Naive thymus-derived CD4-positive, alpha-beta T cell (primary cell): Measurements from ENCODE around the gene LIPI. TPM values are rescaled to one million over a fixed set of nuclear protein-coding genes. Genes with fewer than 3 reads are reported as not detected.
"Not testable (repeated sequence)": the region's sequence is repeated elsewhere in the genome, so short reads cannot be mapped to it uniquely, and the experiment has no call there.

Source experiments
- ATAC-seq: fragments of 150-1000 bp; cut with Tn5 transposase; 2 replicates; pipeline ENCODE4 v1.10.0; 2021; ENCODE audit warnings: mild to moderate bottlenecking, moderate library complexity
- CTCF ChIA-PET: fragments of 350-600 bp; sonication (Branson Sonifier 250); formaldehyde crosslinking; loops from one replicate; lab custom pipeline; 2021; ENCODE audit warnings: antibody characterized with exemption; lab: Charles Lee
- POLR2A ChIA-PET: fragments of 350-600 bp; sonication (Branson Sonifier 250); formaldehyde crosslinking; loops from one replicate; lab custom pipeline; 2021; ENCODE audit warnings: antibody characterized with exemption, inconsistent platforms; lab: Charles Lee
- DNase-seq, 9 donors: peaks; one replicate each; pipeline versions ENCODE4 v3.0.0 to v3.0.0-alpha.2; 2020 to 2022; ENCODE audit warnings: mixed read lengths in 1 of 9
- H3K27ac ChIP-seq: one replicate; pipeline ENCODE4 v1.7.0; 2013; ENCODE audit warnings: mild to moderate bottlenecking, low read depth, low read length, moderate library complexity
- H3K27me3 ChIP-seq, 2 donors: one replicate each; pipeline ENCODE4 v1.7.0; 2013; ENCODE audit warnings: low read length in 2 of 2, mild to moderate bottlenecking in 2 of 2, moderate library complexity in 2 of 2; ENCODE audit not compliant: control insufficient read depth in 2 of 2, insufficient read depth in 2 of 2
- H3K36me3 ChIP-seq, 3 experiments: 1 replicate in 2 of 3; 2 replicates in 1 of 3; pipeline ENCODE4 v1.7.0; 2013; ENCODE audit warnings: low read length in 3 of 3, mild to moderate bottlenecking in 3 of 3, moderate library complexity in 1 of 3; ENCODE audit not compliant: insufficient read depth in 3 of 3, control insufficient read depth in 2 of 3
- H3K4me1 ChIP-seq, 2 donors: one replicate each; pipeline ENCODE4 v1.7.0; 2013; ENCODE audit warnings: low read length in 2 of 2, mild to moderate bottlenecking in 2 of 2, moderate library complexity in 1 of 2; ENCODE audit not compliant: control insufficient read depth in 2 of 2, insufficient read depth in 2 of 2
- H3K4me3 ChIP-seq: 2 replicates; pipeline ENCODE4 v1.7.0; 2013; ENCODE audit warnings: mild to moderate bottlenecking, low read length
- H3K9me3 ChIP-seq, 3 experiments: 1 replicate in 2 of 3; 2 replicates in 1 of 3; pipeline ENCODE4 v1.7.0; 2013; ENCODE audit warnings: low read length in 3 of 3; ENCODE audit not compliant: control insufficient read depth in 2 of 3
- H3K27ac Mint-ChIP-seq, 9 donors: one replicate each; pipeline ENCODE4 v1.8.0; 2020 to 2022; ENCODE audit warnings: mixed read lengths in 9 of 9, mild to moderate bottlenecking in 8 of 9, moderate library complexity in 5 of 9, inconsistent platforms in 2 of 9
- H3K27me3 Mint-ChIP-seq, 5 donors: one replicate each; pipeline ENCODE4 v1.8.0; 2021 to 2022; ENCODE audit warnings: mixed read lengths in 5 of 5, mild to moderate bottlenecking in 1 of 5
- H3K36me3 Mint-ChIP-seq, 5 donors: one replicate each; pipeline ENCODE4 v1.8.0; 2020 to 2022; ENCODE audit warnings: mixed read lengths in 5 of 5, mild to moderate bottlenecking in 3 of 5, inconsistent platforms in 1 of 5
- H3K4me1 Mint-ChIP-seq, 7 donors: one replicate each; pipeline ENCODE4 v1.8.0; 2020 to 2022; ENCODE audit warnings: mixed read lengths in 7 of 7, mild to moderate bottlenecking in 3 of 7, inconsistent platforms in 1 of 7
- H3K4me3 Mint-ChIP-seq, 10 donors: one replicate each; pipeline ENCODE4 v1.8.0; 2020 to 2022; ENCODE audit warnings: mild to moderate bottlenecking in 10 of 10, mixed read lengths in 10 of 10, moderate library complexity in 6 of 10, inconsistent platforms in 2 of 10
- H3K9me3 Mint-ChIP-seq, 11 donors: one replicate each; pipeline ENCODE4 v1.8.0; 2020 to 2022; ENCODE audit warnings: mixed read lengths in 11 of 11, mild to moderate bottlenecking in 4 of 11, inconsistent platforms in 1 of 11, moderate library complexity in 1 of 11
- intact Hi-C, 2 donors: fragments of 100-400 bp; cut with micrococcal nuclease; formaldehyde crosslinking; loops; one replicate each; pipeline ENCODE4 v1.15.1; 2023
- polyA plus RNA-seq, 2 donors: library from polyadenylated mRNA; unstranded; fragments of 300-500 nt; fragmentation: Illumina TruSeq; gene quantifications; one replicate each; pipeline ENCODE4 v1.2.3, GENCODE V29; 2021
- total RNA-seq, 6 experiments: library from RNA in 5 of 6; stranded (reverse) in 5 of 6; gene quantifications; 1 replicate in 5 of 6; 2 replicates in 1 of 6; pipeline ENCODE4 v1.2.3 and lab custom pipeline; 2021 to 2026

Gene LIPI
- total and polyA plus RNA-seq, 7 experiments from 2014 or later, result not detected

GRCh38 chr21:14092834-14093560 lies 117.8 kb downstream of the LIPI start:
- Mint-ChIP-seq H3K27me3 (no peaks in the 10 kb centered on the region), H3K27ac (no peak overlapping the region), H3K4me1 (peaks cover 0 to 6% (median 0%) of the 10 kb centered on the region in 7 donors), H3K36me3 (peaks cover 4 to 32% (median 4%) of the 10 kb centered on the region in 5 donors), H3K9me3 (peaks cover 0 to 13% (median 3%) of the 10 kb centered on the region in 11 donors), H3K4me3 (no peak overlapping the region)
- no peak for DNase-seq
- POLR2A ChIA-PET, result no interaction called here
- Histone ChIP-seq H3K9me3 (no peaks in the 10 kb centered on the region), H3K27ac (no peak overlapping the region), H3K36me3 (no peaks in the 10 kb centered on the region), H3K4me3 (no peak overlapping the region), H3K27me3 (no peaks in the 10 kb centered on the region), H3K4me1 (no peaks in the 10 kb centered on the region)
- no peak for ATAC-seq
- CTCF ChIA-PET, result no interaction called here
- intact Hi-C loops, result no loop called here

DNA sequence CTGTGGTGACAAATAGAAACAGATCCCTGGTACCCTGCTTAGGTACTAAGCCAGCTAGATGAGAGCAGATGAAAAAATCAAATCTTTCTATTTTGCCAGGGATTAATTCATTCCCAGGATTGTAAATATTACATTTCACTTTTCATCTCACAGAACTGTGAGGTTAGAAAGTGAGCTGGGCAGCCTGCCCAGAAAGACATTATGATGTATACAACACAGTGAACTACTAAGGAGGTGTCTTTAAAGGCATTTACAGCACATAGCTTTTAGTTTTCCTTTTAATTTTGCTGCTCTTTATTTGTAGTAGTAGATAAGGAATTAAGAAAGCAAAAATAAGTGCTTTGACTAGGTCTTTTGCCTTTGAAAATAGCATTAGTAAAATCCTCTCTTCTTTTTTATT lies 120.6 kb downstream of the LIPI start:
- H3K27ac Mint-ChIP-seq, H3K27me3 ChIP-seq, H3K4me1 ChIP-seq, H3K4me3 ChIP-seq, H3K4me3 Mint-ChIP-seq, H3K9me3 ChIP-seq, H3K27me3 Mint-ChIP-seq, CTCF ChIA-PET, ATAC-seq, DNase-seq, intact Hi-C loops, H3K36me3 ChIP-seq, H3K27ac ChIP-seq, POLR2A ChIA-PET: not testable (repeated sequence)
- Mint-ChIP-seq H3K4me1 (peaks cover 0 to 19% (median 0%) of the 10 kb centered on the region in 7 donors), H3K9me3 (peaks cover 0 to 14% (median 3%) of the 10 kb centered on the region in 11 donors), H3K36me3 (peaks cover 0 to 33% (median 6%) of the 10 kb centered on the region in 5 donors)

GRCh38 chr21:14088391-14088790 lies 122.4 kb downstream of the LIPI start:
- Mint-ChIP-seq H3K36me3 (peaks cover 0 to 36% (median 7%) of the 10 kb centered on the region in 5 donors), H3K9me3 (peaks cover 0 to 17% (median 4%) of the 10 kb centered on the region in 11 donors), H3K27me3 (no peaks in the 10 kb centered on the region), H3K4me3 (no peak overlapping the region), H3K4me1 (peaks cover 0 to 19% (median 0%) of the 10 kb centered on the region in 7 donors), H3K27ac (no peak overlapping the region)
- DNase-seq (no peak), ATAC-seq (no peak)
- intact Hi-C loops, result loop anchor here in 1 of 2 donors (10.0 kb wide), 1 partner anchor 126 kb away; the partner anchor contains the start of genes LIPI and RBM11
- Histone ChIP-seq H3K4me1 (no peaks in the 10 kb centered on the region), H3K4me3 (no peak overlapping the region), H3K9me3 (no peaks in the 10 kb centered on the region), H3K27me3 (no peaks in the 10 kb centered on the region), H3K36me3 (no peaks in the 10 kb centered on the region), H3K27ac (no peak overlapping the region)
- ChIA-PET POLR2A (no interaction called here), CTCF (no interaction called here)

GRCh38 chr21:14086553-14086952 lies 124.2 kb downstream of the LIPI start:
- no peak overlapping the region for H3K27ac ChIP-seq
- DNase-seq (no peak), ATAC-seq (no peak)
- H3K36me3 Mint-ChIP-seq, result peaks cover 0 to 36% (median 9%) of the 10 kb centered on the region in 5 donors
- H3K4me1 Mint-ChIP-seq, result peaks cover 0 to 19% (median 0%) of the 10 kb centered on the region in 7 donors
- H3K27me3 Mint-ChIP-seq, result no peaks in the 10 kb centered on the region
- H3K27me3 ChIP-seq, result no peaks in the 10 kb centered on the region
- intact Hi-C loops, result loop anchor here in 1 of 2 donors (10.0 kb wide), 1 partner anchor 128 kb away; the partner anchor contains the start of genes LIPI and RBM11
- ChIA-PET CTCF (no interaction called here), POLR2A (no interaction called here)
- no peaks in the 10 kb centered on the region for H3K4me1 ChIP-seq
- no peak overlapping the region for H3K4me3 Mint-ChIP-seq
- no peak overlapping the region for H3K4me3 ChIP-seq
- no peaks in the 10 kb centered on the region for H3K9me3 ChIP-seq
- H3K36me3 ChIP-seq, result no peaks in the 10 kb centered on the region
- H3K9me3 Mint-ChIP-seq, result peaks cover 0 to 21% (median 5%) of the 10 kb centered on the region in 11 donors
- peak overlapping the region in 1 of 9 donors; percentile 53 for H3K27ac Mint-ChIP-seq

GRCh38 chr21:14084701-14085100 lies 126.1 kb downstream of the LIPI start:
- Histone ChIP-seq H3K27ac (no peak overlapping the region), H3K4me3 (no peak overlapping the region), H3K9me3 (no peaks in the 10 kb centered on the region), H3K36me3 (no peaks in the 10 kb centered on the region), H3K27me3 (no peaks in the 10 kb centered on the region), H3K4me1 (no peaks in the 10 kb centered on the region)
- ChIA-PET POLR2A (no interaction called here), CTCF (no interaction called here)
- intact Hi-C loops, result loop anchor here in 1 of 2 donors (10.0 kb wide), 1 partner anchor 130 kb away; the partner anchor contains the start of genes LIPI and RBM11
- Mint-ChIP-seq H3K27me3 (no peaks in the 10 kb centered on the region), H3K36me3 (peaks cover 0 to 27% (median 9%) of the 10 kb centered on the region in 5 donors), H3K4me3 (no peak overlapping the region), H3K9me3 (peaks cover 0 to 27% (median 7%) of the 10 kb centered on the region in 11 donors), H3K4me1 (peaks cover 0 to 16% (median 0%) of the 10 kb centered on the region in 7 donors), H3K27ac (no peak overlapping the region)
- ATAC-seq, result no peak
- no peak for DNase-seq

- Mint-ChIP-seq H3K9me3 (peaks cover 0 to 30% (median 8%) of the 10 kb centered on the region in 11 donors), H3K4me1 (peaks cover 0 to 13% (median 0%) of the 10 kb centered on the region in 7 donors), H3K36me3 (peaks cover 0 to 24% (median 9%) of the 10 kb centered on the region in 5 donors), H3K4me3 (no peak overlapping the region), H3K27me3 (no peaks in the 10 kb centered on the region), H3K27ac (no peak overlapping the region)
- Histone ChIP-seq H3K27ac (no peak overlapping the region), H3K9me3 (peaks cover 0 to under 1% (median 0%) of the 10 kb centered on the region in 3 experiments), H3K4me3 (no peak overlapping the region), H3K36me3 (no peaks in the 10 kb centered on the region), H3K4me1 (no peaks in the 10 kb centered on the region), H3K27me3 (no peaks in the 10 kb centered on the region)
- POLR2A ChIA-PET, result no interaction called here
- ATAC-seq (no peak), DNase-seq (no peak)
- CTCF ChIA-PET, result no interaction called here
- intact Hi-C loops, result loop anchor here in 1 of 2 donors (10.0 kb wide), 1 partner anchor 131 kb away; the partner anchor contains the start of genes LIPI and RBM11
Observed at GRCh38 chr21:14084068-14084501, 126.7 kb downstream of the LIPI start.
